Vagina (tissue), 2 donors: ENCODE measurements around the gene LMCD1.

Experiments
- CTCF ChIP-seq, 3 experiments: fragments of 450-650 bp in 2 of 3; fragments of 200-600 bp in 1 of 3; sonication (generic) in 1 of 3; IDR thresholded peaks; one replicate each; pipeline ENCODE4 v1.5.1; 2017 to 2019; ENCODE audit warnings: antibody characterized with exemption in 3 of 3, mild to moderate bottlenecking in 2 of 3, moderate library complexity in 2 of 3
- POLR2A ChIP-seq, 2 donors: fragments of 450-650 bp; IDR thresholded peaks; one replicate each; pipeline ENCODE4 v1.6.1; 2017; ENCODE audit warnings: antibody characterized with exemption in 2 of 2, mild to moderate bottlenecking in 2 of 2, moderate library complexity in 2 of 2
- POLR2AphosphoS5 ChIP-seq, 2 donors: sonication (generic); formaldehyde crosslinking; IDR thresholded peaks; one replicate each; pipeline ENCODE4 v1.9.0; 2017; ENCODE audit warnings: antibody characterized with exemption in 2 of 2, mild to moderate bottlenecking in 2 of 2, low read depth in 1 of 2; ENCODE audit not compliant: insufficient read depth in 1 of 2

DNA sequence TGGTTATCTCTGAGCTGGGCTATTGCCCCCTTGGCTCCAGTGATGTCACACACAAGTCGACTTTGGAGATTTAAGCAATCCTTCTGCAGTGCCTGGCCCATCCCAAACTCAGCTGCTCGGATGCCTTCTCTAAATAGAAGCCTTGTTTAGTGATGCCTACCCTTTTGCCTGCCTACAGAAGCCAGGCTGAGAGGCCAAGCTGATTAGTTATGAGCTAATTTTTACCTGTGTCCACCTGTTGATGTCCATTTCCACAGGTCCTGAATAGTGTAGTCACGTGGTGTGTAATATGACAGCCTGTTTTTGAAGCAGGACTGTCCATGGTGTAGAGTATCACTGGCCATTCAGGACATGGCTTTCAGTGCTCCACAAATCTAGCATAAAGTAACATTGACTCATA is 97.5 kb downstream of the LMCD1 start:
- TF ChIP-seq CTCF (IDR thresholded peaks at IDR 0.05): no peak
- no peak for TF ChIP-seq POLR2A (IDR thresholded peaks at IDR 0.05)
- TF ChIP-seq POLR2AphosphoS5 (IDR thresholded peaks at IDR 0.05; ENCODE audit: insufficient read depth in 1 of 2, low read depth in 1 of 2): no peak
